Nephron progenitor cell (in vitro differentiated cells): ENCODE results near the gene OR5H15.
"Not testable (repeated sequence)": the region's sequence is repeated elsewhere in the genome, so short reads cannot be mapped to it uniquely, and the experiment has no call there.

Experiments
- DNase-seq: peaks from one replicate; pipeline ENCODE4 v3.0.0; 2021
- H3K27ac Mint-ChIP-seq: 2 replicates; pipeline ENCODE4 v1.8.0; 2021; ENCODE audit warnings: mild to moderate bottlenecking, moderate library complexity, mixed read lengths
- H3K27me3 Mint-ChIP-seq: 2 replicates; pipeline ENCODE4 v1.8.0; 2021; ENCODE audit warnings: mild to moderate bottlenecking, low read depth, mixed read lengths; ENCODE audit not compliant: poor library complexity
- H3K36me3 Mint-ChIP-seq: 2 replicates; pipeline ENCODE4 v1.8.0; 2021; ENCODE audit warnings: low read depth, mixed read lengths
- H3K4me1 Mint-ChIP-seq: 2 replicates; pipeline ENCODE4 v1.8.0; 2021; ENCODE audit warnings: mixed read lengths
- H3K4me3 Mint-ChIP-seq: 2 replicates; pipeline ENCODE4 v1.8.0; 2021; ENCODE audit warnings: mild to moderate bottlenecking, moderate library complexity, mixed read lengths
- H3K9me3 Mint-ChIP-seq: 2 replicates; pipeline ENCODE4 v1.8.0; 2021; ENCODE audit warnings: mild to moderate bottlenecking, moderate library complexity, mixed read lengths
- TF ChIP-seq, protein P1 (sequence below): fragments of 200-600 bp; sonication (generic); IDR thresholded peaks from 2 replicates; pipeline ENCODE4 v1.5.0; 2021; ENCODE audit warnings: antibody characterized with exemption

Gene OR5H15

DNA sequence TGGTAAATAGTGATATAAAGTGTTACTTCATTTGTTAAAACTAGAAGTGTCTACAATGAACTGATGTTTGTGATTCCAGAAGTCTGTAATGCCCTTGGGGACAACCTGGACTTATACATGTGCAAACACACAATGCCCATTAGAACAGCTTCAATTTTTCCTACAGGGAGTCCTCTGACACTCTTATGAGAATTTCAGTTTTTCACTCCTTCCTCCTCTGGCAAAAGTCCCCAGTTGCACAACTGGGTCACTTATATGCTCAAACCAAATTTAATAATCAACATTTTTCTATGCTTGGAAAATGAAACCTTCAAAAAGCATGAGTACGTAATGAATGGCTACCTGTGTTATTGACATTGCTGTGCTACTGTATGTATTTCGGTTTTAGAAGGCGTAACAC is at the start of gene OR5H15:
Gene OR5H15 (plus strand): TSS at position 301 of the 400 bp plus-strand sequence. CDS start 2,004 bp downstream, outside the sequence.
- DNase-seq: no peak
- Mint-ChIP-seq H3K4me1 (no peaks in the 10 kb centered on the region), H3K36me3 (no peaks in the 10 kb centered on the region), H3K4me3 (no peak within 1 kb of the TSS), H3K9me3 (no peaks in the 10 kb centered on the region), H3K27me3 (no peaks in the 10 kb centered on the region), H3K27ac (no peak within 1 kb of the TSS)
- TF ChIP-seq, protein P1, sequence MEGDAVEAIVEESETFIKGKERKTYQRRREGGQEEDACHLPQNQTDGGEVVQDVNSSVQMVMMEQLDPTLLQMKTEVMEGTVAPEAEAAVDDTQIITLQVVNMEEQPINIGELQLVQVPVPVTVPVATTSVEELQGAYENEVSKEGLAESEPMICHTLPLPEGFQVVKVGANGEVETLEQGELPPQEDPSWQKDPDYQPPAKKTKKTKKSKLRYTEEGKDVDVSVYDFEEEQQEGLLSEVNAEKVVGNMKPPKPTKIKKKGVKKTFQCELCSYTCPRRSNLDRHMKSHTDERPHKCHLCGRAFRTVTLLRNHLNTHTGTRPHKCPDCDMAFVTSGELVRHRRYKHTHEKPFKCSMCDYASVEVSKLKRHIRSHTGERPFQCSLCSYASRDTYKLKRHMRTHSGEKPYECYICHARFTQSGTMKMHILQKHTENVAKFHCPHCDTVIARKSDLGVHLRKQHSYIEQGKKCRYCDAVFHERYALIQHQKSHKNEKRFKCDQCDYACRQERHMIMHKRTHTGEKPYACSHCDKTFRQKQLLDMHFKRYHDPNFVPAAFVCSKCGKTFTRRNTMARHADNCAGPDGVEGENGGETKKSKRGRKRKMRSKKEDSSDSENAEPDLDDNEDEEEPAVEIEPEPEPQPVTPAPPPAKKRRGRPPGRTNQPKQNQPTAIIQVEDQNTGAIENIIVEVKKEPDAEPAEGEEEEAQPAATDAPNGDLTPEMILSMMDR: no peak

DNA sequence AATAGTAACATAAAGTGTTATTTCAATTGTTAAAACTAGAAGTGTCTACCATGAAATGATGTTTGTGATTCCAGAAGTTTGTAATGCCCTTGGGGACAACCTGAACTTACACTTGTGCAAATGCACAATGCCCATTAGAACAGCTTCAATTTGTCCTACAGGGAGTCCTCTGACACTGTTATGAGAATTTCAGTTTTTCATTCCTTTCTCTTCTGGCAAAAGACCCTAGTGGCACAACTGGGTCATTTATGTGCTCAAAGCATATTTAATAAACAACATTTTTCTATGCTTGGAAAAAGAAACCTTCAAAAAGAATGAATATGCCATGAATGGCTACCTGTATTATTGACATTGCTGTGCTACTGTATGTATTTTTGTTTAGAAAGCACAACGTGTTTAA is 36.1 kb upstream of the OR5H15 start, which contains the start of gene OR5H1:
Gene OR5H1 (plus strand): TSS at position 301 of the 400 bp plus-strand sequence. CDS start 1,977 bp downstream, outside the sequence.
- Mint-ChIP-seq H3K36me3 (no peaks in the 10 kb centered on the region), H3K27ac (no peak within 1 kb of the TSS), H3K4me1 (no peaks in the 10 kb centered on the region), H3K4me3 (no peak within 1 kb of the TSS), H3K27me3 (peaks cover 6% of the 10 kb centered on the region), H3K9me3 (no peaks in the 10 kb centered on the region)
- DNase-seq: no peak
- TF ChIP-seq, protein P1: no peak

DNA sequence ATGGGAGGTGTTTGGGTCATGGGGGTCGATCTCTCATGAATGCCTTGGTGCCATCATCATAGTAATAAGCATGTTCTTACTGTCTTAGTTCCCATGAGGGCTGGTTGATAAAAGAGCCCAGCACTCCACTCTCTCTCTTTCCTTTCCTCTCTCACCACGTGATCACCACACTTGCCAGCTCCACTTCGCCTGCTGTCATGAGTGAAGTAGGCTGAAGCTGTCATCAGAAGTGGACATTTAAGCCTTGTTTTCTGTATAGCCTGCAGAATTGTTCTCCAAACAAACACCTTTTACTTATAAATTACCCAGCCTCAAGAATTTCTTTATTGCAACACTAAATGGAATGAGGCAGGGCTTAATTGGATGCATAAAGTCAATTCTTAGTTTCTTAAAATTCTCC is 29.9 kb upstream of the OR5H15 start:
- no peak for DNase-seq
- Mint-ChIP-seq H3K27ac (no peak overlapping the region), H3K27me3 (no peaks in the 10 kb centered on the region), H3K36me3 (no peaks in the 10 kb centered on the region), H3K4me1 (no peaks in the 10 kb centered on the region), H3K9me3 (no peaks in the 10 kb centered on the region), H3K4me3 (no peak overlapping the region)
- TF ChIP-seq, protein P1: no peak

DNA sequence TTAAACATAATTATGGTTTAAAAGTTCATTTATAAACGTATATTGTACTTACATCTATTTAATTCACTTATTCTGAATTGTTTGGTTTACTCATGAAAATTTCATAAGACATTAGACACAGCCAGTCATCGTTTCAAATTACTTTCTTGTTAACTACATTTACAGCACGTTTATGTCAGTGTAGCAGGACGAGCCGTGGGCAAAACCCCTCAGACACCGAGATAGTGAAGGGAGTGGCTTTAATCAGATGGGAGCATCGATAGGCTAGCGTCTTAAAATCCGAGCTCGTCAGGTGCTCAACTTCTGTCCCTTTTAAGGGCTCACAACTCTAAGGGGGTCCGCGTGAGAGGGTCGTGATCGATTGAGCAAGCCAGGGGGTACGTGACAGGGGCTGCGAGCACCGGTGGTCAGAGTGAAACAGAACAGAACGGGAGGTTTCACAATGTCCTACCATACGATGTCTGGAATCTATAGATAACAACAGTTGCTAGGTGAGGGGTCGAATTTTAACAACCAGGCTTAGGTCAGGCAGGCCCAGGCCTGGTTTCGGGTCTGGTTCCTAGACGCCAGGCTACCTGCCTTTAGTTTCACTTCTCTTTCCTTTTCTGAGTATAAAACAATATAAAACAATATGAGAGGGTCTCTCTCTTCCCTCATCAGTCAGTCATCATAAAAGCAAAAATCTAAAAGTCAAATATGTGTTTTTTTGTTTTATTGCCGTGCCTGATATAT is 28.5 kb upstream of the OR5H15 start:
- not testable (repeated sequence) for H3K27ac Mint-ChIP-seq, DNase-seq, H3K4me1 Mint-ChIP-seq, H3K36me3 Mint-ChIP-seq, H3K9me3 Mint-ChIP-seq, H3K27me3 Mint-ChIP-seq, H3K4me3 Mint-ChIP-seq

DNA sequence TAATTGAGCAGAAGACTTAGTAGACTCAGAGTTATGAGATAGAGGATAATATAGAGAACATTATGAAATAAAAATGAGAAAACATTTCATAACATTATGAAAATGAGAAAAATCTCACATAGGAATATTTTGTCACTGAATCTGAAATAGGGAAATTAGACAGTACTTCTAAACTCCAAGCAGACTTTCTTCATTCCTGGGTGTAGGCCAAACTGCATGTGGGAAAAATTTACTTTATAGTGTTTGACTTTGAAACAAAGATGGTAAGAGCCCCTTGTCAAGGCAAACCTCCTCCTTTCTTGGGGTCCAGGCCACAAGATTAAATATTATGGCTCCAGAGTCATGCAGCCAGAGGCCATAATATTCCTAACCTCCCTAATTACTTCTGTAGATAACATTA is 26.0 kb upstream of the OR5H15 start:
- no peaks in the 10 kb centered on the region for H3K36me3 Mint-ChIP-seq
- no peaks in the 10 kb centered on the region for H3K9me3 Mint-ChIP-seq
- DNase-seq: no peak
- peaks cover 5% of the 10 kb centered on the region for H3K27me3 Mint-ChIP-seq
- no peak overlapping the region for H3K27ac Mint-ChIP-seq
- no peak overlapping the region for H3K4me3 Mint-ChIP-seq
- H3K4me1 Mint-ChIP-seq: no peaks in the 10 kb centered on the region
- TF ChIP-seq, protein P1: no peak

DNA sequence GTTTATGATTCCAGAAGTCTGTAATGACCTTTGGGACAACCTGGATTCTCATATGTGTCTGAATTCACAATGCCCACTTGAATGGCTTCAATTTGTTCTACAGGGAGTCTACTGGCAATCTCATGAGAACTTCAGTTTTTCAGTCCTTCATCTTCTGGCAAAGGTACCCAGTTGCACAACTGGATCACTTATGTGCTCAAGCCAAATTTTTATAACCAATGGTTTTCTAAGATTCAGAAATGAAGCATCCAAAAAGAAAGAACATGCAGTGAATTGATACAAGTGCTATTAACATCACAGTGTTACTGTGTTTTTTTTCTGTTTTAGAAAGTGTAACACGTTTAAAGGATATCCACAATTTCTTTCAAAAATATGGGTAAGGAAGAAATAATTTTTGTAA is 19.3 kb upstream of the OR5H15 start, which contains the start of gene OR5H14:
Gene OR5H14 (plus strand): TSS at position 301 of the 400 bp plus-strand sequence. CDS start 1,907 bp downstream, outside the sequence.
- TF ChIP-seq, protein P1: no peak
- H3K4me1 Mint-ChIP-seq: no peaks in the 10 kb centered on the region
- H3K36me3 Mint-ChIP-seq: no peaks in the 10 kb centered on the region
- no peaks in the 10 kb centered on the region for H3K9me3 Mint-ChIP-seq
- peaks cover 5% of the 10 kb centered on the region for H3K27me3 Mint-ChIP-seq
- no peak within 1 kb of the TSS for H3K4me3 Mint-ChIP-seq
- H3K27ac Mint-ChIP-seq: no peak within 1 kb of the TSS
- no peak for DNase-seq
